Natural killer cell (primary cell): ENCODE results near the gene CCDC88C. TPM values are rescaled to one million over a fixed set of nuclear protein-coding genes. Genes with fewer than 3 reads are reported as not detected.

Experiments
- ATAC-seq, 3 donors: fragments of 150-1000 bp in 2 of 3; fragments of 200-7000 bp in 1 of 3; cut with Tn5 transposase; 1 replicate in 1 of 3; 2 replicates in 2 of 3; pipeline ENCODE4 v1.10.0; 2021; ENCODE audit warnings: mild to moderate bottlenecking in 2 of 3, moderate library complexity in 2 of 3
- DNase-seq, 2 donors: peaks; one replicate each; pipeline versions ENCODE4 v3.0.0 to v3.0.0-alpha.2; 2013 to 2021; ENCODE audit warnings: mixed read lengths in 1 of 2
- H3K27ac ChIP-seq: one replicate; pipeline ENCODE4 v1.5.1; 2013; ENCODE audit warnings: mild to moderate bottlenecking, low read length
- H3K27me3 ChIP-seq: one replicate; pipeline ENCODE4 v1.6.1; 2013; ENCODE audit warnings: low read length; ENCODE audit not compliant: control insufficient read depth, insufficient read depth
- H3K36me3 ChIP-seq: one replicate; pipeline ENCODE4 v1.6.1; 2013; ENCODE audit warnings: low read length; ENCODE audit not compliant: control insufficient read depth, insufficient read depth
- H3K4me1 ChIP-seq: one replicate; pipeline ENCODE4 v1.6.1; 2013; ENCODE audit warnings: low read length; ENCODE audit not compliant: control insufficient read depth, insufficient read depth
- H3K4me3 ChIP-seq: one replicate; pipeline ENCODE4 v1.5.1; 2013; ENCODE audit warnings: low read length
- H3K9me3 ChIP-seq: one replicate; pipeline ENCODE4 v1.6.1; 2013; ENCODE audit warnings: low read length; ENCODE audit not compliant: control insufficient read depth, insufficient read depth
- H3K27ac Mint-ChIP-seq, 2 donors: one replicate each; pipeline ENCODE4 v1.8.0; 2022; ENCODE audit warnings: mild to moderate bottlenecking in 2 of 2, mixed read lengths in 2 of 2, moderate library complexity in 1 of 2
- H3K27me3 Mint-ChIP-seq, 2 donors: one replicate each; pipeline ENCODE4 v1.8.0; 2022; ENCODE audit warnings: low read depth in 2 of 2, mixed read lengths in 2 of 2
- H3K36me3 Mint-ChIP-seq: one replicate; pipeline ENCODE4 v1.8.0; 2022; ENCODE audit warnings: mixed read lengths
- H3K4me1 Mint-ChIP-seq, 2 donors: one replicate each; pipeline ENCODE4 v1.8.0; 2022; ENCODE audit warnings: mixed read lengths in 2 of 2
- H3K4me3 Mint-ChIP-seq: one replicate; pipeline ENCODE4 v1.8.0; 2022; ENCODE audit warnings: mild to moderate bottlenecking, moderate library complexity, mixed read lengths
- H3K9me3 Mint-ChIP-seq, 2 donors: one replicate each; pipeline ENCODE4 v1.8.0; 2022; ENCODE audit warnings: mixed read lengths in 2 of 2
- CTCF ChIP-seq: fragments of 200-600 bp; IDR thresholded peaks from one replicate; pipeline ENCODE4 v1.8.0; 2022; ENCODE audit warnings: antibody characterized with exemption
- WGBS: methylation state at CpG from one replicate; pipeline ENCODE4 v1.1.7; 2013; ENCODE audit warnings: missing lambda C conversion rate; ENCODE audit not compliant: insufficient coverage; 5-methylcytosine and 5-hydroxymethylcytosine counted together
- intact Hi-C: fragments of 100-400 bp; cut with micrococcal nuclease; formaldehyde crosslinking; loops from one replicate; pipeline ENCODE4 v1.14.2; 2022
- total RNA-seq, 4 donors: library from RNA; stranded (reverse); fragments of 120-200 nt in 1 of 4; gene quantifications; one replicate each; pipeline versions ENCODE4 v1.2.3 to v1.2.4, GENCODE V29; 2013 to 2022

CCDC88C gene
- total RNA-seq, 3 donors from 2014 or later (not counting 1 experiment from before 2014, with no cell fraction given) = 432 to 516 (median 438) TPM

- H3K4me3 ChIP-seq = no peak overlapping the region
- peaks cover 60% of the 10 kb centered on the region for H3K4me1 ChIP-seq
- no peaks in the 10 kb centered on the region for H3K9me3 Mint-ChIP-seq
- WGBS = 96% methylated on average over 6 of the region's 7 CpGs
- H3K27me3 Mint-ChIP-seq = no peaks in the 10 kb centered on the region
- peaks cover 7% of the 10 kb centered on the region for H3K36me3 Mint-ChIP-seq
- no peaks in the 10 kb centered on the region for H3K27me3 ChIP-seq
- peak overlapping the region; percentile 8 to 86 for H3K27ac Mint-ChIP-seq
- H3K36me3 ChIP-seq = peaks cover 29% of the 10 kb centered on the region
- no peak overlapping the region for H3K27ac ChIP-seq
- peaks cover 65 to 77% of the 10 kb centered on the region in 2 donors for H3K4me1 Mint-ChIP-seq
- H3K9me3 ChIP-seq = no peaks in the 10 kb centered on the region
- intact Hi-C loops = no loop called here
- TF ChIP-seq CTCF = no peak
- peak overlapping the region; percentile 4 for H3K4me3 Mint-ChIP-seq
- no peak for DNase-seq
- no peak for ATAC-seq
Measured at GRCh38 chr14:91237219-91237618, 180.4 kb downstream of the CCDC88C start.

DNA sequence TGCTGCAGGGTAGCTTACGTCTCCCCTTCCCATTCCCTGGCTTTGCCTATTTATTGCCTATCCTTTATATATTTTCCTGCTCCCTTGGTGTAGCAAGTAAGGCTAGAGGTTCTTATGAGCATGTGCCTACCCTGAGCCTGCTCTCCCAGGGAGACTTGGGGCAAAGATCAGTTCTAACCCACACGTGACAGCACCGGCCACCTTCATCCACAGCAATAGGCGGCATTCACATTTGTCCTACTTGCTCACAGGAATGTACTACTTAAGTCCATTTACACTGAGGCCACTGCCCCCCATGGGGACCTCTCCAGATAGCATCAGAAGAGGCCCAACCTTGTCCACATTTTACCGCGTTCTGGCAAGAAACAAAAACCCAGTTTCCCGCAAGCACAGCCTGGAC is 181.8 kb downstream of the CCDC88C start:
- Histone ChIP-seq H3K27me3 (no peaks in the 10 kb centered on the region), H3K9me3 (no peaks in the 10 kb centered on the region), H3K4me1 (peaks cover 61% of the 10 kb centered on the region), H3K4me3 (no peak overlapping the region), H3K27ac (no peak overlapping the region), H3K36me3 (peaks cover 29% of the 10 kb centered on the region)
- no peak for DNase-seq
- H3K4me3 Mint-ChIP-seq = no peak overlapping the region
- no peaks in the 10 kb centered on the region for H3K9me3 Mint-ChIP-seq
- peaks cover 65 to 77% of the 10 kb centered on the region in 2 donors for H3K4me1 Mint-ChIP-seq
- peaks cover 7% of the 10 kb centered on the region for H3K36me3 Mint-ChIP-seq
- peak overlapping the region; percentile 29 to 65 for H3K27ac Mint-ChIP-seq
- H3K27me3 Mint-ChIP-seq = no peaks in the 10 kb centered on the region
- ATAC-seq = no peak
- WGBS = 92% methylated on average over 6 of the region's 7 CpGs
- no peak for TF ChIP-seq CTCF
- intact Hi-C loops = no loop called here

- WGBS = 97% methylated on average over 16 of the region's 16 CpGs
- TF ChIP-seq CTCF = no peak
- no peaks in the 10 kb centered on the region for H3K27me3 ChIP-seq
- Mint-ChIP-seq H3K27ac (peak overlapping the region; percentile 57 to 65), H3K36me3 (peaks cover 7% of the 10 kb centered on the region), H3K4me1 (peaks cover 65 to 78% of the 10 kb centered on the region in 2 donors), H3K9me3 (peaks cover 0 to 2% of the 10 kb centered on the region in 2 donors), H3K27me3 (no peaks in the 10 kb centered on the region), H3K4me3 (no peak overlapping the region)
- no peak overlapping the region for H3K4me3 ChIP-seq
- H3K36me3 ChIP-seq = peaks cover 29% of the 10 kb centered on the region
- no peak for DNase-seq
- H3K4me1 ChIP-seq = peaks cover 64% of the 10 kb centered on the region
- no peak overlapping the region for H3K27ac ChIP-seq
- no peaks in the 10 kb centered on the region for H3K9me3 ChIP-seq
- intact Hi-C loops = no loop called here
- no peak for ATAC-seq
Measured at GRCh38 chr14:91234791-91235114, 182.9 kb downstream of the CCDC88C start.
